B cell (primary cell): ENCODE data around the gene COA8. TPM values are rescaled to one million over a fixed set of nuclear protein-coding genes. Genes with fewer than 3 reads are reported as not detected.

Experiments used
- ATAC-seq: fragments of 200-7000 bp; cut with Tn5 transposase; one replicate; pipeline ENCODE4 v1.10.0; 2021; ENCODE audit warnings: low read depth, mild to moderate bottlenecking, moderate number of reproducible peaks, moderate library complexity
- CTCF ChIA-PET: fragments of 350-600 bp; sonication (Branson Sonifier 250); formaldehyde crosslinking; loops from one replicate; lab custom pipeline; 2021; ENCODE audit warnings: antibody characterized with exemption, inconsistent platforms; lab: Charles Lee
- POLR2A ChIA-PET: fragments of 350-600 bp; sonication (Branson Sonifier 250); formaldehyde crosslinking; loops from one replicate; lab custom pipeline; 2021; ENCODE audit warnings: antibody characterized with exemption; lab: Charles Lee
- DNase-seq: peaks from one replicate; pipeline ENCODE4 v3.0.0; 2013
- H2AFZ ChIP-seq: 2 replicates; pipeline ENCODE4 v1.6.1; 2012; ENCODE audit warnings: mild to moderate bottlenecking, low read depth, low read length; ENCODE audit not compliant: insufficient read depth, poor library complexity, severe bottlenecking
- H3K27ac ChIP-seq, 2 donors: 1 replicate in 1 of 2; 2 replicates in 1 of 2; pipeline ENCODE4 v1.5.1; 2012 to 2013; ENCODE audit warnings: low read length in 2 of 2, mild to moderate bottlenecking in 2 of 2, moderate library complexity in 1 of 2
- H3K27me3 ChIP-seq, 4 experiments: fragments of 200-600 bp in 1 of 4; sonication (generic) in 1 of 4; replicated peaks in 1 of 4; 1 replicate in 2 of 4; 2 replicates in 2 of 4; pipeline versions ENCODE4 v1.6.1 to v1.7.0; 2013 to 2016; ENCODE audit warnings: low read length in 3 of 4, mild to moderate bottlenecking in 2 of 4, mixed read lengths in 1 of 4, moderate library complexity in 1 of 4; ENCODE audit not compliant: insufficient read depth in 4 of 4, control insufficient read depth in 3 of 4; ENCODE audit errors: control extremely low read depth in 1 of 4
- H3K36me3 ChIP-seq, 2 experiments: replicated peaks in 1 of 2; 1 replicate in 1 of 2; 2 replicates in 1 of 2; pipeline versions ENCODE4 v1.6.1 to v1.7.1; 2013; ENCODE audit warnings: low read length in 1 of 2; ENCODE audit not compliant: insufficient read depth in 2 of 2, control insufficient read depth in 1 of 2; ENCODE audit errors: control extremely low read depth in 1 of 2, extremely low read depth in 1 of 2
- H3K4me1 ChIP-seq, 2 donors: fragments of 200-600 bp in 1 of 2; sonication (generic) in 1 of 2; 1 replicate in 1 of 2; 2 replicates in 1 of 2; pipeline versions ENCODE4 v1.5.1 to v1.6.1; 2013 to 2017; ENCODE audit warnings: low read length in 2 of 2; ENCODE audit not compliant: control insufficient read depth in 2 of 2, insufficient read depth in 2 of 2
- H3K4me2 ChIP-seq: replicated peaks from 2 replicates; pipeline ENCODE3; 2012; ENCODE audit warnings: mild to moderate bottlenecking, low read depth, low read length; ENCODE audit not compliant: poor library complexity, severe bottlenecking
- H3K4me3 ChIP-seq, 5 experiments: fragments of 200-600 bp in 1 of 5; sonication (generic) in 1 of 5; 1 replicate in 3 of 5; 2 replicates in 2 of 5; pipeline versions ENCODE4 v1.5.1 to v1.7.0; 2011 to 2016; ENCODE audit warnings: low read length in 4 of 5, mild to moderate bottlenecking in 4 of 5, low read depth in 2 of 5, control low read depth in 1 of 5, moderate library complexity in 1 of 5; ENCODE audit not compliant: insufficient read depth in 1 of 5; ENCODE audit errors: control extremely low read depth in 1 of 5, extremely low read depth in 1 of 5
- H3K79me2 ChIP-seq: fragments of 200-600 bp; sonication (generic); one replicate; pipeline ENCODE4 v1.6.0; 2016; ENCODE audit warnings: low read length; ENCODE audit not compliant: control insufficient read depth, insufficient read depth
- H3K9ac ChIP-seq: fragments of 200-600 bp; sonication (generic); 2 replicates; pipeline ENCODE4 v1.6.1; 2017; ENCODE audit warnings: mild to moderate bottlenecking, low read length, moderate library complexity
- H3K9me3 ChIP-seq, 3 donors: one replicate each; pipeline versions ENCODE4 v1.6.1 to v1.7.1; 2013; ENCODE audit warnings: low read length in 2 of 3; ENCODE audit not compliant: control insufficient read depth in 2 of 3, insufficient read depth in 1 of 3; ENCODE audit errors: control extremely low read depth in 1 of 3
- H4K20me1 ChIP-seq: 2 replicates; pipeline ENCODE4 v1.6.0; 2012; ENCODE audit warnings: mild to moderate bottlenecking, low read length; ENCODE audit not compliant: insufficient read depth, control insufficient read depth, poor library complexity, severe bottlenecking
- H3K27ac Mint-ChIP-seq: one replicate; pipeline ENCODE4 v1.8.0; 2021; ENCODE audit warnings: mixed read lengths
- H3K27me3 Mint-ChIP-seq: one replicate; pipeline ENCODE4 v1.8.0; 2021; ENCODE audit warnings: mixed read lengths
- H3K4me1 Mint-ChIP-seq: one replicate; pipeline ENCODE4 v1.8.0; 2021; ENCODE audit warnings: mixed read lengths
- H3K4me3 Mint-ChIP-seq: one replicate; pipeline ENCODE4 v1.8.0; 2021; ENCODE audit warnings: mixed read lengths
- H3K9me3 Mint-ChIP-seq: one replicate; pipeline ENCODE4 v1.8.0; 2022; ENCODE audit warnings: mixed read lengths; ENCODE audit not compliant: insufficient read depth
- EZH2 ChIP-seq: IDR thresholded peaks from 2 replicates; pipeline ENCODE4 v1.6.1; 2012; ENCODE audit warnings: borderline replicate concordance, low read depth, mild to moderate bottlenecking, moderate library complexity, low read length; ENCODE audit not compliant: insufficient read depth, poor library complexity, severe bottlenecking
- WGBS: methylation state at CpG from one replicate; pipeline ENCODE4 v1.1.5; 2013; ENCODE audit warnings: missing lambda C conversion rate; ENCODE audit not compliant: insufficient coverage; 5-methylcytosine and 5-hydroxymethylcytosine counted together
- intact Hi-C: fragments of 100-400 bp; cut with micrococcal nuclease; formaldehyde crosslinking; loops from one replicate; pipeline ENCODE4 v1.10.0; 2022
- polyA plus RNA-seq: library from polyadenylated mRNA; depleted of rRNA; stranded (reverse); fragments of >200 nt; gene quantifications from 2 replicates; pipeline ENCODE4 v1.2.3, GENCODE V29; 2012
- total RNA-seq, 2 donors: library from RNA; stranded (reverse); fragments of 120-200 nt in 1 of 2; gene quantifications; 1 replicate in 1 of 2; 2 replicates in 1 of 2; pipeline versions ENCODE4 v1.2.3 to v1.2.4, GENCODE V29; 2013 to 2022
- TF ChIP-seq, protein P1 (sequence below): fragments of 200-600 bp; IDR thresholded peaks from one replicate; pipeline ENCODE4 v1.8.0; 2022; ENCODE audit warnings: antibody characterized with exemption, mild to moderate bottlenecking

Gene COA8
- total and polyA plus RNA-seq, 2 donors (not counting 1 experiment from before 2014, with no cell fraction given), result 7.5 to 24.9 TPM

DNA sequence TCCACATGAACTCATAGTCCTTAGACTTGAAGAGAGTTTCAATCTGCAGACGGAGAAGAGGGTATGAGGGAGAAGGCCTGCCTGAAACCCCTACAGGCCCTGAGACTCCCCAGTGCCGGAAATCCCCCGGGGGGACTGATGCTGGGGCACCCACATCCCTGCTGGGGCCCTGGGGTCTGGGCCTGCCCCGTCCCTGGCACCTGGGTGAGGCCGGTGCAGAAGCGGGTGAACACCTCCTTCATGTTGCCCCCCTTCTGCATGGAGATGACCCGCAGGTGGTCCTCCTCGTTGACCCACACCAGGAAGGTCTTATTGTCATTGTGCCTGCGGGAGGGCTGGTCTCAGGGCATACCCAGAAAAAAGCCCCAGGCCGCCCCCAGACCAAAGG lies 42.5 kb upstream of the COA8 start:
- H3K27ac Mint-ChIP-seq, result no peak overlapping the region
- H3K27me3 Mint-ChIP-seq, result peaks cover 3% of the 10 kb centered on the region
- POLR2A ChIA-PET, result interaction anchor here (1.4 kb wide), 1 partner anchor 9 kb away, joined by 3 read pairs; the partner anchor contains the start of gene TRMT61A
- no peaks in the 10 kb centered on the region for H3K9me3 Mint-ChIP-seq
- intact Hi-C loops, result no loop called here
- no peak for TF ChIP-seq EZH2
- TF ChIP-seq, protein P1, sequence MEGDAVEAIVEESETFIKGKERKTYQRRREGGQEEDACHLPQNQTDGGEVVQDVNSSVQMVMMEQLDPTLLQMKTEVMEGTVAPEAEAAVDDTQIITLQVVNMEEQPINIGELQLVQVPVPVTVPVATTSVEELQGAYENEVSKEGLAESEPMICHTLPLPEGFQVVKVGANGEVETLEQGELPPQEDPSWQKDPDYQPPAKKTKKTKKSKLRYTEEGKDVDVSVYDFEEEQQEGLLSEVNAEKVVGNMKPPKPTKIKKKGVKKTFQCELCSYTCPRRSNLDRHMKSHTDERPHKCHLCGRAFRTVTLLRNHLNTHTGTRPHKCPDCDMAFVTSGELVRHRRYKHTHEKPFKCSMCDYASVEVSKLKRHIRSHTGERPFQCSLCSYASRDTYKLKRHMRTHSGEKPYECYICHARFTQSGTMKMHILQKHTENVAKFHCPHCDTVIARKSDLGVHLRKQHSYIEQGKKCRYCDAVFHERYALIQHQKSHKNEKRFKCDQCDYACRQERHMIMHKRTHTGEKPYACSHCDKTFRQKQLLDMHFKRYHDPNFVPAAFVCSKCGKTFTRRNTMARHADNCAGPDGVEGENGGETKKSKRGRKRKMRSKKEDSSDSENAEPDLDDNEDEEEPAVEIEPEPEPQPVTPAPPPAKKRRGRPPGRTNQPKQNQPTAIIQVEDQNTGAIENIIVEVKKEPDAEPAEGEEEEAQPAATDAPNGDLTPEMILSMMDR, result no peak
- H4K20me1 ChIP-seq, result peaks cover 11% of the 10 kb centered on the region
- H3K36me3 ChIP-seq, result no peaks in the 10 kb centered on the region
- H3K4me3 Mint-ChIP-seq, result peak overlapping the region; percentile 74
- peaks cover 22 to 31% of the 10 kb centered on the region in 2 donors for H3K4me1 ChIP-seq
- H3K79me2 ChIP-seq, result no peaks in the 10 kb centered on the region
- H3K4me3 ChIP-seq, result peak overlapping the region in 4 of 5 experiments; percentile 52 to 75 (median 59)
- peaks cover 0 to 32% (median 11%) of the 10 kb centered on the region in 4 experiments for H3K27me3 ChIP-seq
- H3K9me3 ChIP-seq, result peaks cover 0 to 14% (median 0%) of the 10 kb centered on the region in 3 donors
- H3K27ac ChIP-seq, result no peak overlapping the region
- H3K4me2 ChIP-seq, result peak overlapping the region; percentile 98
- CTCF ChIA-PET, result interaction anchor here (0.9 to 6.1 kb wide), 6 partner anchors 9 to 27 kb away, joined by 3 to 128 read pairs (median 10); partner anchors contain the start of gene TRMT61A
- no peak for ATAC-seq
- DNase-seq, result no peak
- peaks cover 13% of the 10 kb centered on the region for H3K4me1 Mint-ChIP-seq
- peak overlapping the region; percentile 67 for H2AFZ ChIP-seq
- H3K9ac ChIP-seq, result peak overlapping the region; percentile 66
- 67% methylated on average over 10 of the region's 10 CpGs for WGBS
